Ascending aorta (tissue), 2 donors: ENCODE measurements around the gene REEP3. TPM values are rescaled to one million over a fixed set of nuclear protein-coding genes. Genes with fewer than 3 reads are reported as not detected.
A peak's percentile ranks its signal among the peaks of the same experiment; 100 is the strongest.

Experiments
- DNase-seq, 2 donors: peaks; one replicate each; pipeline ENCODE4 v3.0.0-alpha.2; 2019; ENCODE audit warnings: low spot score in 2 of 2
- H3K27ac ChIP-seq, 2 donors: fragments of 200-600 bp; sonication (generic); one replicate each; pipeline ENCODE4 v1.5.1; 2016 to 2017; ENCODE audit warnings: mild to moderate bottlenecking in 1 of 2
- H3K27me3 ChIP-seq: fragments of 200-600 bp; sonication (generic); one replicate; pipeline ENCODE4 v1.5.1; 2017
- H3K36me3 ChIP-seq, 2 donors: fragments of 200-600 bp; sonication (generic); one replicate each; pipeline ENCODE4 v1.5.1; 2016
- H3K4me1 ChIP-seq, 2 donors: fragments of 200-600 bp; sonication (generic); one replicate each; pipeline ENCODE4 v1.5.1; 2016 to 2017; ENCODE audit warnings: mild to moderate bottlenecking in 1 of 2
- H3K4me3 ChIP-seq, 2 donors: fragments of 200-600 bp; sonication (generic); one replicate each; pipeline ENCODE4 v1.5.1; 2016 to 2017; ENCODE audit warnings: mild to moderate bottlenecking in 1 of 2
- H3K9me3 ChIP-seq, 2 donors: fragments of 200-600 bp; sonication (generic); one replicate each; pipeline ENCODE4 v1.5.1; 2016
- CTCF ChIP-seq, 3 experiments: fragments of 200-600 bp in 2 of 3; fragments of 450-650 bp in 1 of 3; sonication (generic) in 2 of 3; IDR thresholded peaks; one replicate each; pipeline ENCODE4 v1.5.1; 2016 to 2019; ENCODE audit warnings: antibody characterized with exemption in 3 of 3, mild to moderate bottlenecking in 1 of 3, moderate library complexity in 1 of 3
- intact Hi-C: fragments of 100-400 bp; cut with DNase I; formaldehyde crosslinking; loops from one replicate; pipeline ENCODE4 v1.15.1; 2023
- total RNA-seq: library from RNA; depleted of rRNA; stranded (reverse); fragments of >200 nt; gene quantifications from one replicate; pipeline ENCODE4 v1.1.0, GENCODE V29; 2016

REEP3 gene
- total RNA-seq, 1 donor from 2014 or later: 41.1 TPM

- intact Hi-C loops: loop anchor here (5.0 kb wide), 1 partner anchor 139 kb away; no protein-coding TSS in a partner anchor
- no peak for DNase-seq
- Histone ChIP-seq H3K4me3 (peak overlapping the region in 1 of 2 donors; percentile 25), H3K27ac (peak overlapping the region; percentile 74 to 76), H3K27me3 (no peaks in the 10 kb centered on the region), H3K9me3 (no peaks in the 10 kb centered on the region), H3K4me1 (peaks cover 6 to 31% of the 10 kb centered on the region in 2 donors), H3K36me3 (no peaks in the 10 kb centered on the region)
- TF ChIP-seq CTCF (IDR thresholded peaks at IDR 0.05): no peak
These were observed 52.0 kb downstream of the REEP3 start for GRCh38 chr10:63573068-63573697.

- DNase-seq: no peak
- no peak overlapping the region for H3K4me3 ChIP-seq
- H3K9me3 ChIP-seq: no peaks in the 10 kb centered on the region
- no peaks in the 10 kb centered on the region for H3K27me3 ChIP-seq
- TF ChIP-seq CTCF (IDR thresholded peaks at IDR 0.05): no peak
- peak overlapping the region; percentile 74 to 76 for H3K27ac ChIP-seq
- intact Hi-C loops: loop anchor here (5.0 kb wide), 1 partner anchor 138 kb away; no protein-coding TSS in a partner anchor
- H3K4me1 ChIP-seq: peaks cover 6 to 33% of the 10 kb centered on the region in 2 donors
- H3K36me3 ChIP-seq: no peaks in the 10 kb centered on the region
These were observed 52.8 kb downstream of the REEP3 start for GRCh38 chr10:63574011-63574410.

GRCh38 chr10:63576501-63576900 lies 55.3 kb downstream of the REEP3 start:
- no peaks in the 10 kb centered on the region for H3K27me3 ChIP-seq
- H3K36me3 ChIP-seq: no peaks in the 10 kb centered on the region
- H3K9me3 ChIP-seq: no peaks in the 10 kb centered on the region
- TF ChIP-seq CTCF (IDR thresholded peaks at IDR 0.05): no peak
- H3K4me1 ChIP-seq: peaks cover 8 to 55% of the 10 kb centered on the region in 2 donors
- H3K4me3 ChIP-seq: no peak overlapping the region
- intact Hi-C loops: loop anchor here (5.0 kb wide), 1 partner anchor 109 kb away; the partner anchor contains the start of gene JMJD1C
- no peak for DNase-seq
- H3K27ac ChIP-seq: peak overlapping the region; percentile 74 to 76

- H3K4me1 ChIP-seq: peaks cover 8 to 60% of the 10 kb centered on the region in 2 donors
- intact Hi-C loops: loop anchor here (5.0 kb wide), 1 partner anchor 111 kb away; the partner anchor contains the start of gene JMJD1C
These were observed 57.3 kb downstream of the REEP3 start for GRCh38 chr10:63578501-63578900.

GRCh38 chr10:63579371-63580014 lies 58.3 kb downstream of the REEP3 start:
- intact Hi-C loops: loop anchor here (5.0 kb wide), 2 partner anchors 57 to 112 kb away; partner anchors contain the start of genes JMJD1C and REEP3
- Histone ChIP-seq H3K27me3 (no peaks in the 10 kb centered on the region), H3K36me3 (no peaks in the 10 kb centered on the region), H3K4me1 (peaks cover 8 to 60% of the 10 kb centered on the region in 2 donors), H3K4me3 (no peak overlapping the region), H3K27ac (peak overlapping the region; percentile 56 to 69), H3K9me3 (no peaks in the 10 kb centered on the region)
- no peak for DNase-seq
- no peak for TF ChIP-seq CTCF (IDR thresholded peaks at IDR 0.05)

More at GRCh38 chr10:63578501-63578900, 57.3 kb downstream of the REEP3 start:
- H3K4me3 ChIP-seq: no peak overlapping the region
- H3K9me3 ChIP-seq: no peaks in the 10 kb centered on the region
- H3K27ac ChIP-seq: peak overlapping the region in 1 of 2 donors; percentile 56
- no peaks in the 10 kb centered on the region for H3K36me3 ChIP-seq
- no peaks in the 10 kb centered on the region for H3K27me3 ChIP-seq
- no peak for TF ChIP-seq CTCF (IDR thresholded peaks at IDR 0.05)
- DNase-seq: no peak
